ENCODE results near the gene TMEM9B.
"Not testable (repeated sequence)": the region's sequence is repeated elsewhere in the genome, so short reads cannot be mapped to it uniquely, and the experiment has no call there.

TMEM9B gene

DNA sequence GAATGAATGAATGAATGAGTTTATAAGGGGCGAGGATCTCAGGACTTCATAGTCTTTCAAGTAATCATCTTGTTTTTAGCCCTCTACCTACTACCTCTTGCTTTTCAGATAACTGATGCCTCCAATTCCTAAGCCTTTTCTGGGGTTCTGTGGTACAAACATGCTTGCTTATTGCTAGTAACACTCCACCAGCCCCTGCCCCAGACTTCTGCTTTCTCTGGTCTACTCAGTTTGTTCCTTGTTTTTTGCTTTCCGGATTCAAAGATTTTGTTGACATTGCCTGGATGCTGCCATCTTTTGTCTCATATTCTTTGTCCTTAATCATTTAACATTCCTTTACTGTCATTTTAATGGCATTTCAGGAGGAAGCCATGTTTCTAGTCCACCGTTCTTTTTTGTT lies 8.9 kb upstream of the TMEM9B start:
- DNase-seq (ENCODE audit: low spot score), result no peak

DNA sequence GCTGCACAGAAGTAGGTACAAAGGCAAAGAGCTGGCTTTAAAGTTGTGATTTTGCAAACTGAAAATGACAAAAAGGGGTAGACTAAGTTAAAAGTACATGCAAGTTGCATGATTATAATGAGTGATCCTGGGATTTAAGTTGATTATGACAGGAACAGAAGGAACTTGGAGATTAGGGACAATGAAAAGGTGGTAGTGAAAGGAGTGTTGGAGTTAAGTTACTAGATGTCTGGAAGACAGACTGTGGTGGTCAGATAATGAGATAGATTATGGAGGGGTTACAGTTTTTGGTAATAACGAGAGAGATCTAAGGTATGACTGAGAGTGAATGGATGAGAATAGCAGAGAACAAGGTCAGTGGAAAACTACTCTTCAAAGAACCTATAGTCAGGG lies 7.7 kb upstream of the TMEM9B start:
- DNase-seq (ENCODE audit: low spot score), result no peak

DNA sequence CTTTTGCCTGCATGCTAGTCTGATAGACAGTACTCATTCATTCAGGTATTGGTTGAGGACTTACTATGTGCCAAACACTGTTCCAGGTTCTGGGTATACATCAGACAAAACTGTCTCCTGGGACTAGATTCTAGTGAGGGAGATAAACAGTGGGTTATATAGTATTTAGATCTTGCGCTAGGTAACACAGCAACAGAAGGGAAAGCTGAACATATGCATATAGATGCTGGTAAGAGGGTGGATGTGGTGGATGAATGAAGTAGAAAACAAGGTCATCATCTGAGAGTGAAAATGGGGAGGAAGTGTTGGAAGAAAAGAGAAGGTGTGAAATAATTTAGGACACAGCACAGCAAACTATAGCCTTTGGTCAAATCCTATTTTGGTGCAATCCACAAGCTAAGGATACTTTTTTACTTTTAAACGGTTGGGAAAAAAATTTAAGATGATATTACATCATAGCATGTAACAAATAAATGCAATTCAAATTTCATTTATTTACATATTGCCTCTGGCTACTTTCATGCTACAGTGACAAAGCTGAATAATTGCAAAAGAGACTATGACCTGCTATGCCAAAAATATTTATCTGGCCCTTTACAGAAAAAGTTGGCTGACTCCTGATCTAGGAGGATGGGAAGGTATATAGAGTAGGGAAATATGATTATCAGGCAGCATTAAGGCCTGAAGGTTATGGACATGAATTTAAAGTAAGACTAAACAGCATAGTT lies 7.1 kb upstream of the TMEM9B start:
- DNase-seq (ENCODE audit: low spot score), result no peak

DNA sequence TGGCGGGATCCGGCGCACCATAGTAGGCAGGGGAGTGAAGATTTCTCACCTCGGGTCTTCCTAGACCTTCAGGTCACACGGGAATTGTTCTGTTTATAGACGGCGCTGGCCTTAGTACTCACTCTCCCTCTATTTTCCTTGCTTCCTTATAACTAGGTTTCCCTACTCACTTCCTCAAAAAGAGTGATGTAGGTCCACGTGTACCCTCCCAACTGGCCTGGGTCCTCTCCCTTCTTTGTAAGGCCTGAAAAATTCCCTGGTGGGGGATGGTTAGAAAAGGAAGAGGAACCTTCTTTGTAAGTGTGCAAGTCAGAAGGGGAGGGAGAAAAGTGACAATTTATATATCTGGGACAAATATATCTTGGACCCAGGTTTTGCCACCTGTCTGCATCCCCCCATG lies 2.9 kb upstream of the TMEM9B start:
- no peak for DNase-seq (ENCODE audit: low spot score)

DNA sequence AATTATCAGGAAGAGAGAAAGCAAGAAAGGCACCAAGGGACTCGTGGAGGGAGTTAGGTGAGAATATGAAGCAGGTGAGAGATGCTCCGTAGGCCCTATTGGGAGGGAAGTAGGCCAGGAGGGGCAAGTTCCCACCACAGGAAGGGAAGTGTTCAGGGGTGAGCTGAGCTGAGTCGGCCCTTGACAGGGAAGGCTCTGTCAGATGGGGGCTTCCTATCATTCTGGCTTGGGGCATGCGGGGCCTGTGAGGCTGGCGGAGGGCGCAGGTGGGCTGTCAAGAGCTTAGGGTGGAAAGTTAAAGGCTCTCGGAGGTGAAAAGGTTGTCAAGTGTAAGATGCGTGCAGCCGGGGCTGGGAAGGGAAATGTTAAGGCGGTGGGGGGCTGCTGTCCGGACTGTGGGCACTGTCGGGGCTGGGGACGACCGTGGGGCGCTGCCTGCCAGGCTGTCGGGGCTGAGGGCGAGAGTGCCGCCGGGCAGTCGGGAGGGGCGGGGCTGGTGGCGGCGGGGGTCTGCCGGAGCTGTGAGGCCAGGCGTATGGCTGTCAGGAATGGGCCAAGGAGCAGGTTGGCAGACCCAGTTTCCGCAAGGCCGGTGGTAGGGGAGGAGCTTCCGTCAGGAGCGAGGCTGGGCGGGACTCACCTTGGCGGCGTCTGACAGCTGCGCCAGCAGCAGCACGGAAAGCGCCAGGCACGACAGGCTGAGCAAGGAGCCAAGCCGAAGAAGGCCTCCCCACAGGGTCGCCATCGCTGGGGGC lies 496 bp downstream of the TMEM9B start:
- DNase-seq (ENCODE audit: low spot score), result peak; percentile 76

DNA sequence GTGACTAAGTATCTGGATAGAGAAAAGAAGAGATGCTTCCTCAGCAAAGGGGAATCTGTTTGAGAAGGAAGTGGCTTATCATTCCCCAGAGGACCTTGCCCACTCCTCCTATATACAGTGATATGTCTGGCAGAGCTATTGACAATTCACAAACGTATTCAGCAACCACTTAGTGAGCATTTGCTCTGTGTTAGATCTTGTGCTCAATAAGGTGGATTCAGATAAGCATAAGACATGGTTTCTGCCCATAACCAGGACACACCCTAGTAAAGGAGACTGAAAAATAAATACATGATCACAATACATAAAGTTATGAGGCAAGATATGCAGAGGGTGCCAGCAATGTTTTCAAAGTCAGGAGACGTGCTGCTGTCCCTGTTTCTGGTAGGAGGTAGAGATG lies 1.4 kb downstream of the TMEM9B start:
- DNase-seq (ENCODE audit: low spot score), result no peak

DNA sequence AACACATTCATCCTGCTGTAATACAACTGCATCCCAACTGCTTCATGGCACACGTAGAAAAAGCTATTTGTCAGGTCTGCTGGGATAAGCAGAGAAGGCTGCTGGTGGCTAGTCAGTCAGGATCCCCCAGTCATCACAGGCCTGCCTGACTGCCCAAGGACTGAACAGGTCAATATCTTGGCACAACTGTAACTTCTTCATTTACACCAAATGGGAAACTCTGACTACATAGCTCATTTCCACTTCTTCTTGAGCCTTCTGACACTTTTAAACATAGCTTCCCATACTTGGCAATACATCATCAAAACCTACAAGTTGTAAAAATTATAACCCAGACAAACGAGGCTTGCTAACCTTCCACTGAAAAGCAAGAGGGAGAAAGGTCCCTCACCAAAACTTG lies 2.8 kb downstream of the TMEM9B start:
- DNase-seq (ENCODE audit: low spot score), result no peak

DNA sequence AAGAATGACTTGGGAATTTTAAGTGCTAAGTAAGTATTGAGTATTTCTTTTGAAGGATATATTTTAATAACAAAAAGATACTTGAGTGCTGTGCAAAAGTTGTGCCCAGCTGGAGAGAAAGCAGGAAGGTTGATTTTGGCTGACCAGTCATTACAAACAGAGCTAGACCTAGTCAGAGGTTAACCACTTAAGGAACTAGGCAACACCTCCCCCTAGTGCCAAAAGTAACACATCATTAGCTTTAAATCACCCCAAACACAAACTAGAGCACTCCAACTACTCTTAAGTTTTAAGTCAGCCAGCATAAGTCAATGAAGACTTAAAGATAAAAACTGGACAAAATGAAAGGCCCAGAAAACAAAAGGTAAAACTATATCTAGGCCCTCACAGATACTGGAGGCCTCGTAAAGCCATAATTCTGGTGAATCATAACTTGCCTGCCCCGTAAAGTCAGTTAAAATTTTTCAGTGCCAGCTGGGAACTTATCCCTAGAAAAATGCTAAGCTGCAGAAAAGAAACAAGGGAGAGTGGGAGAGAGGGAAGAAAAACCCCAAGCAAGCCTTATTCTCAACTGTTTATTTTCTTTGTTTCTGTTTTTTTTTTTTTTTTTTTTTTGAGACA lies 4.6 kb downstream of the TMEM9B start:
- DNase-seq (ENCODE audit: low spot score), result peak; percentile 49

DNA sequence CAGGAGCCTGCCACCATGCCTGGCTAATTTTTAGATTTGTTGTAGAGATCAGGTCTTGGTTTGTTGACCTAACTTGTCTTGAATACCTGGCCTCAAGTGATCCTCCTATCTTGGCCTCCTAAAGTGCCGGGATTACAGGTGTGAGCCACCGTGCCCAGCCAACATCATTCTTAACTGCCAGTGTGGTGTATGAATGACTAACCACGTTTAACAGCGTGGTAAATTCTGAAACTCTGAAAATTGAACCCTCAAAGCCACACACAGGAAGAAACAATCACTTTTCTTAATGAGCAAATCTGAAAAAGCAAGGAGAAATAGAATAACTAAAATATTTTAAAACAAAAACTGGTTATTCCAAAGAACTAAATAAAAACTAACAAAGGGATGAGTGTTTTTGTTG lies 7.4 kb downstream of the TMEM9B start:
- no peak for DNase-seq (ENCODE audit: low spot score)

DNA sequence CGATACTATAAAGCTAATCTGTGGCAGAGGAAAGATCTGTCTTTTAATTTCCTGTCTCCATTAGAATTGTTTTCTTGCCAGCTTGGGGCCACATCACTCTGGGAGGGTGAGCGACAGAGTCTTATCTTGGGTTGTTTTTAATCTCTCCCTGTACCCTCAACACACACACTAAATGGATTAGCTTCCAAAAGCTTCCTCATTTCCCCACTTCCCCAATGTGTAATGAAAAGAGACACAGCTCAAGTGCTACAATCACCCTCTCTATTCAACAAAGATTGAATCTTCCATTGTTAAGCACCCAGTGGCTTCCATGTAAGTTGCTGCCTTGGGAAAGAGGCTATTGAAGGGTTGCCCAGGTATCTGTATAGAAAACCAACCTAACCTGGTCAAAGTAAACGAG lies 15.4 kb downstream of the TMEM9B start:
- DNase-seq (ENCODE audit: low spot score), result no peak

DNA sequence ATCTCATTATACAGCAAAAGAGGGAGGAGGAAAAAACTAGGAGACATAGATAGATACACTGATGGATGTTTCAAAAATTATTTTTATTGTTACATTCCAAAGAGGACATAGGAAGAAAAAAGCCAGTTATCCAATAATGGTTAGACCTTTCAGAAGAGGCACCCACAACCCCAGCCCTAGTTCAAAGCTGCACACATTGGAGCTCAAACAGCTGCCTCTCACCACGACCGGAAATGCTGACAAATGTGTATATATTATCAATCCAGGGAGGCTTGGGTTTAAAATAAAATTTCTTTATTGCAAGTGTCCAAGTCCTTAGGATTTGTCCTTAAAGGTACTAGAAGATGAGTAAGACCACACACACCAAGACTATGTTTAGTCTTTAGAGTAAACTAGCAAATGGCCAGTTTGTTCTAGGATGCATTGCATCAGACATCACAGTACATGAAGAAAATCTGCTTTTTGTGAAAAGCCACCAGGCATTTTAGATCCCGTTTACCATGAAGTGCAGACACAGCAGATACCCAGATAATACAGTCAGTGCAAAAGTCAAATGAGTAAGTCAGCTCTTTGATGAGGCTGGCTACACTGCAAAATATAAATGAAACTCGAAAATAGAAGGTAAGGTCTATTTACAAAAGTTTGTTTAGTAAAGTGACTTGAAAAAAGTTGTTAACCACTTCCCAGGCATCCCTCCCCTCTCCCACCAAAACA lies 16.9 kb downstream of the TMEM9B start:
- DNase-seq (ENCODE audit: low spot score), result no peak

DNA sequence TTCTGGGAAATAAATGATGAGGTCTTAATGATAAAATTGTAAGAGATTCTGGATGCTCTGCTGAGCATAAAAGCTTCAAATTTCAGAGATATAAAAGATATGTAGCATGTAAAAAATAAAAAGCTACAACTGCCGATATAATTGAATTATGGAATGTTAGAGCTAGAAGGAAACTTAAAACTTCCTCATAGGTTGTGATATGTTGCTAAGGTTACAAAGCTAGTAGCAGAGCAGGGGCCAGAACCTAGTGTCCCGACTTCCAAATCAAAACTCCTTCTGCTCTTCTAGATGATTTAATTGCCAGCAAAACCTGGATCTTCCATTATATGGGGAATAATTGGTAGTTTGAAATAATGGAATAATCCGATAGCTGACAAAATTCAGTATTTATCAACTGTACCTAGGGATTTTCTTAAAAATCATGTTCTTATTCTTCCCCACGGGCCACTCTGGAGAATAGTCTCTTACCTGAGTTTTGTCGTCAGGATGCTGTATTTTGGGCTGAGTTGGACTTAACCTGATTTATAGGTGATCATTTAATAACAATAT lies 21.6 kb downstream of the TMEM9B start, which contains the start of gene ASCL3:
TSS of gene ASCL3 (minus strand) at position 499 of the 549 bp plus-strand sequence. CDS start 4,855 bp downstream, outside the sequence.
- DNase-seq (ENCODE audit: low spot score), result no peak

DNA sequence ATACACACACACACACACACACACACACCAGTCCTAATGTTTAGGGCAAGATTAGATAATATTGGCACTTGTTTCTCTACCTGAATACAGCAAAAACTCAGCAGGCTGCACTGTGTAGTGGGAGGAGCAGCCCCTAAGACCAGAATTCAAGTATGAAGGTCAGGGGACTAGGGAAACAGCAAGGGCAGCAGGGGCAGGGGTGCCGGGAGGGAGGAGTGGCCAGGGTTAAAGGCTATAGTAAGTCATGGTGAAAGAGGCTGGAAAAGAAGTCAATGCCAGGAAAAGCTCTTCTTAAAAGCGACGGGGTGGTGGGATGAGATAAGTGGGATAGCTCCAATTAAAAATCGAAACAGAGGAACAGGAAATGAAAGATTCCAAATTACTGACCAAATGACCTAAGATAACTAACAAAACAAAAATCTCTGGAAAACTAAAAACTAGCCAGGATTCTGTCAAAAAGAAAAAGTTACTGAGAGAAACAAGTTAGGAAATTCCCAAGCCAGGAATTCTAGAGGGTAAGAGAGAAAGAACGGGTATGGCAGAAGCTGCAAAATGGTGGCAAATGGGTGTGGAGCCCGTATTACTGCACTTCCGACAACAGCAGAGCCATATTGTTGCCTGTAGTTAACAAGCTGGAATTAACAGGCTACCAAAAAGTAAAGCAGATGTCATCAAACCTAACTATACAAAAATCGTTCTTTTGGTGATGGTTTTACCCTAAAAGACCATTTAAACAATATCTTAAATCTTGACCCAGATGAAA lies 22.7 kb downstream of the TMEM9B start:
- no peak for DNase-seq (ENCODE audit: low spot score)

DNA sequence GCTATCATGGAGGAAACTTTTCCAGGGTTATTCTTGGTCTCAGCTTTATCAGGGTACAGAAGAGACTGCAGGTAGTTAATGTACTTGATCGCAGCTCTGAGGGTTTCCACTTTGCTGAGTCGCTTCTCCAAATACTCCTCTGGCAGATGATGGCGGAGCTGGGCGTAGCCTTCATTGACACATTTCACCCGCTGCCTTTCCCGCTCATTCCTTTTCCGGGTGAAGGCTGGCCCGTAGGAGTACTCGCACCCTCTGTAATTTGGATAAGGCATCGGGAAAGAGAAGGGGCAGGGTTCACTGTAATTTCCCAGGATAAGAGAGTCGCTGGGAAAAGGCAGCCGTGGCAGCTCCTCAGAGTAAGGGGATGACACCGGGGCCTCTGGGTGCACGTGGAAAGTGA lies 26.6 kb downstream of the TMEM9B start:
- no peak for DNase-seq (ENCODE audit: low spot score)

DNA sequence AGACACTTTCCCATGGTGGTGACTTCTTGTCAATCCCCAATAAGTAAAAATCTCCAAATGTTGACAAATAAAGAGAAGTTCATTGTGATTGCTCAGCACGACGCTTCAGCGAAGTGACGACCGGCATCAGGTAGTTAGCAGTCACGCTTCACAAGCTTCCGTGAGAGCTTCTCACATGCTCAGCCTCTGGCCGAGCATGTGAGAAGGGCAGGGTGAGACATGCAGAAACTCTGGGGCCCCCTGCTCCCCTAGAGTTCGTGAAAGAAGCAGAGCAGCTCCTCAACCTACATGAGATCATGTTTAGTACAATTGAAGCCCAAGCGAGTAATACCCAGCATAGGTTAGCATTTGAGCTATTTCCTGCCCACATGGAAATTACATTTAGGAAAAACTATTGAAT lies 27.1 kb downstream of the TMEM9B start:
- DNase-seq (ENCODE audit: low spot score), result no peak

DNA sequence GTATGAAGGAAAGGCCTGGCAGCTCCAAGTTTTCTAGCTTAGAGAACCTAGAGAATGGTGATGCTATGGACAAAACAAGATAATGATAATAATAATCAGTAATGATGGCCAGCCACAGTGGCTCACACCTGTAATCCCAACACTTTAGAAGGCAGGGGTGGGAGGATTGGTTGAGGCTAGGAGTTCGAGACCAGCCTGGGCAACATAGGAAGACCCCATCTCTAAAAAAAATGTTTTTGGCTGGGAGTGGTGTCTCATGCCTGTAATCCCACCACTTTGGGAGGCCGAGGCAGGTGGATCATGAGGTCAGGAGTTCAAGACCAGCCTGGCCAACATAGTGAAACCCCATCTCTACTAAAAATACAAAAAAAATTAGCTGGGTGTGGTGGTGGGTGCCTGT lies 28.5 kb downstream of the TMEM9B start:
- not testable (repeated sequence) for DNase-seq (ENCODE audit: low spot score)

DNA sequence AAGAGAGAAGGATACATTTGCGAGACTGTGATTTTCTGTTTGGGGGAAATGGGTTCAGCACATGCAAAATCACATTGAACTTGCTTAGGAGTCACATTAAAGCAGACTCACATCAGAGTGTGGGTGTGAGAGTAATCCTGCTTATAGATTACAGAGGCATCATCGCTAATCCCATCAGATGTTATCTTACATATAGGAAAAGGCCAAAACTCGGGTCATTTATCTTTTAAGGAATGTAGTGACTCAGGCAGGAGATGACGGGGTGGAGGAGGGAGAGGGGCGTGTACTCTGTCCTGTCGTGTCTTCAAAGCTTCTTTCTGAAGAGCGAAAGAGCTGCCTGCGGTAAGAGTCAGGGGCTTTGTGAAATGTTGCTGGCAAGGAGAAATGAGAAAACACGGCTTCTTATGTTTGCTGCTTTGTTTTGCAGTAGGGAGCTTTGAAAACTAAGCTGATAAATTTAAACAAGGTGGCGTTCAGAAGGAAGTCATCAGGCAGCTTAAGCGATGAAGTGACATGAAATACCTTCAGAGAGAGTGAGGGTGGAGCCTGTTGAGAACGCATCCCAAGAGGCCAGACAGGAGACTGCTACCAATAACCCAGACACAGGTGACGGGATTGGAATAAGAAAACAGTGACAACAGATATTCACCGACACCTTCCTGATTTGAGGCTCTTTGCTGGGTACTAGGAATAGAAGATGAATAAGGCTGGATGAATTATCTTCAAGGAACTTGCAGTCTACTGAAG lies 29.3 kb downstream of the TMEM9B start:
- no peak for DNase-seq (ENCODE audit: low spot score)

DNA sequence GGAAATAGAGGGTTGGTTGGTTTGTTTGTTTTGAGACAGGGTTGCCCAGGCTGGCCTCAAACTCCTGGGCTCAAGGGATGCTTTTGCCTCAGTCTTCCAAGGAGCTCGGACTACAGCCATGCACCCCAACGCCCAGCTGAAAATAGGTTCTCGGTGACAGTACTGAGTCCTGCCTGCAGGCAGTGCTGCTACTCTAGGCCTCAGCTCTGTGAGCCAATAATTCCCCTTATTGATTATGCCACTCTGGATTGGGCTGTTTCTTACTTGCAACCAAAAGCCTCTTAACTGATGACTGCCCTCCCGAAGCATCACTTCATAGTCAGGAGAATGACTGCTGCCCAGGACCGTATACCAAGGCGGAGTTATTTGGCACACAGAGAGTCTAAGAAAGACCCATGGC lies 30.3 kb downstream of the TMEM9B start:
- DNase-seq (ENCODE audit: low spot score), result no peak

DNA sequence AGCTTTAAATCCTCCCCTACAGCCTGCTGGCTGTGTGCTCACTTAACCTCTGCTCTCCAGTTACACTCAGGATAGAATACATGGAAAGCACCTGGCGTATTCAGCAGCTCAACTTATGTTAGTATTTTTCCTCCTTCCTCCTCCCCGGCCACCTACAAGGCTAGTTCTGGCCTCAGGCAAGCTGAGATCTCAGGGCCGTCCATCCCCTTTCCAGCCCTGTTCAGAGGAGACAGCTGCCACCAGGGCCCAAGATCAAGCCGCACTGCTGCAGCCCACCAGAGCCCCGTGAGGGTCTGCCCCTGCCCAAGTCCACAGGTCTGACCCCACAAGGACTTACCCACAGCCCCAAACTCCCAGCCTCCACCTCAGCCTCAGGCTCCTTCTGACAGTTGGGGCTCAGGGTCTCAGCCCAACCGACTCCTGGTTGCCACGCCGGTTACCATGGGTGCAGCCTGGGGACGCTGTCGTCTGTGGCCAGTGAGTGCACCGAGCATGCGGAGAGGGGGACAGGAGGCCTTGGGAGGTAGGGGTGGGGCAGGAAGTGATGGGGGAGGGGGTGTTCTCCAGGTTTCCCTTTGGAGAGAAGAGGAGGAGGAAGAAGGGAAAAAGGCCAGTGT lies 31.6 kb downstream of the TMEM9B start, which contains the start of gene C11orf16:
TSS of gene C11orf16 (minus strand) at position 384 of the 617 bp plus-strand sequence. CDS start 639 bp downstream, outside the sequence.
- no peak for DNase-seq (ENCODE audit: low spot score)
